Parathyroid adenoma (tissue), 2 donors: ENCODE measurements around the gene HTR3A.

ENCODE experiments used
- H2AFZ ChIP-seq: fragments of 300-600 bp; sonication (generic); one replicate; pipeline ENCODE4 v1.7.0; 2017; ENCODE audit warnings: antibody characterized with exemption, mild to moderate bottlenecking
- H3K27ac ChIP-seq: fragments of 300-600 bp; sonication (generic); one replicate; pipeline ENCODE4 v1.7.0; 2017
- H3K27me3 ChIP-seq: fragments of 300-600 bp; sonication (generic); one replicate; pipeline ENCODE4 v1.7.0; 2017; ENCODE audit warnings: low read length; ENCODE audit not compliant: control insufficient read depth, insufficient read depth
- H3K36me3 ChIP-seq: fragments of 300-600 bp; sonication (generic); one replicate; pipeline ENCODE4 v1.7.0; 2017; ENCODE audit warnings: low read length; ENCODE audit not compliant: control insufficient read depth, insufficient read depth
- H3K4me1 ChIP-seq: fragments of 300-600 bp; sonication (generic); one replicate; pipeline ENCODE4 v1.7.0; 2017; ENCODE audit warnings: control low read depth
- H3K4me2 ChIP-seq: fragments of 300-600 bp; sonication (generic); one replicate; pipeline ENCODE4 v1.7.0; 2017; ENCODE audit warnings: low read length
- H3K4me3 ChIP-seq: fragments of 300-600 bp; sonication (generic); one replicate; pipeline ENCODE4 v1.7.0; 2017; ENCODE audit warnings: low read depth, low read length
- H3K79me2 ChIP-seq: fragments of 300-600 bp; sonication (generic); one replicate; pipeline ENCODE4 v1.7.0; 2017; ENCODE audit warnings: control low read depth
- H3K9ac ChIP-seq: fragments of 300-600 bp; sonication (generic); one replicate; pipeline ENCODE4 v1.7.0; 2017; ENCODE audit warnings: mild to moderate bottlenecking
- H3K9me3 ChIP-seq: fragments of 300-600 bp; sonication (generic); one replicate; pipeline ENCODE4 v1.7.0; 2017; ENCODE audit warnings: low read length; ENCODE audit not compliant: control insufficient read depth
- TF ChIP-seq, protein P1 (sequence below): fragments of 300-600 bp; sonication (generic); IDR thresholded peaks from one replicate; pipeline ENCODE4 v1.7.0; 2017; ENCODE audit warnings: antibody characterized with exemption, mild to moderate bottlenecking
- donor health status: primary hyperparathyroidism.

The HTR3A gene

DNA sequence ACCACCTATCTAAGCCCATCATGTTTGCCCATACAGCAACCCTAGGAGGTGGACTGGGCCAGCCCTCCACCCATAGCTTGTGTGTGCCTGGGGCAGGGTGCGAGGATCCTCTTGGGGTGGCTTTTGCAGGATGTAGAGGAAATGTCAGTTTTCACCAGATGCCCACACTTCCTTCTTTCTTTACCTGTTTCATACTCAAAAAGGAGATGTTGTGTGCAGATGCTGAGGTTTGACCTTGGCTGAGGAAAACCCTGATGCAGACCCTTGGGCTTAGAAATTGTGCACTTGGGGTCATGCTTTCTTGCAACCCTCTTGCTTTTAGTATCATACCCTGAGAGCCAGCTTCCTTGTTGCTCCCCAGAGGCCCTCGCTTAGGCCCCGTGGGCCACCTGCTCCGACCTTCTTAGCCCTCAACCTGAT lies 2.2 kb downstream of the HTR3A start:
- no peak overlapping the region for H3K9ac ChIP-seq
- H2AFZ ChIP-seq, result no peak overlapping the region
- no peaks in the 10 kb centered on the region for H3K79me2 ChIP-seq
- no peak overlapping the region for H3K4me3 ChIP-seq
- H3K36me3 ChIP-seq, result no peaks in the 10 kb centered on the region
- no peak overlapping the region for H3K27ac ChIP-seq
- H3K4me2 ChIP-seq, result no peak overlapping the region
- no peaks in the 10 kb centered on the region for H3K9me3 ChIP-seq
- TF ChIP-seq, protein P1, sequence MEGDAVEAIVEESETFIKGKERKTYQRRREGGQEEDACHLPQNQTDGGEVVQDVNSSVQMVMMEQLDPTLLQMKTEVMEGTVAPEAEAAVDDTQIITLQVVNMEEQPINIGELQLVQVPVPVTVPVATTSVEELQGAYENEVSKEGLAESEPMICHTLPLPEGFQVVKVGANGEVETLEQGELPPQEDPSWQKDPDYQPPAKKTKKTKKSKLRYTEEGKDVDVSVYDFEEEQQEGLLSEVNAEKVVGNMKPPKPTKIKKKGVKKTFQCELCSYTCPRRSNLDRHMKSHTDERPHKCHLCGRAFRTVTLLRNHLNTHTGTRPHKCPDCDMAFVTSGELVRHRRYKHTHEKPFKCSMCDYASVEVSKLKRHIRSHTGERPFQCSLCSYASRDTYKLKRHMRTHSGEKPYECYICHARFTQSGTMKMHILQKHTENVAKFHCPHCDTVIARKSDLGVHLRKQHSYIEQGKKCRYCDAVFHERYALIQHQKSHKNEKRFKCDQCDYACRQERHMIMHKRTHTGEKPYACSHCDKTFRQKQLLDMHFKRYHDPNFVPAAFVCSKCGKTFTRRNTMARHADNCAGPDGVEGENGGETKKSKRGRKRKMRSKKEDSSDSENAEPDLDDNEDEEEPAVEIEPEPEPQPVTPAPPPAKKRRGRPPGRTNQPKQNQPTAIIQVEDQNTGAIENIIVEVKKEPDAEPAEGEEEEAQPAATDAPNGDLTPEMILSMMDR, result no peak
- no peaks in the 10 kb centered on the region for H3K4me1 ChIP-seq
- H3K27me3 ChIP-seq, result no peaks in the 10 kb centered on the region

DNA sequence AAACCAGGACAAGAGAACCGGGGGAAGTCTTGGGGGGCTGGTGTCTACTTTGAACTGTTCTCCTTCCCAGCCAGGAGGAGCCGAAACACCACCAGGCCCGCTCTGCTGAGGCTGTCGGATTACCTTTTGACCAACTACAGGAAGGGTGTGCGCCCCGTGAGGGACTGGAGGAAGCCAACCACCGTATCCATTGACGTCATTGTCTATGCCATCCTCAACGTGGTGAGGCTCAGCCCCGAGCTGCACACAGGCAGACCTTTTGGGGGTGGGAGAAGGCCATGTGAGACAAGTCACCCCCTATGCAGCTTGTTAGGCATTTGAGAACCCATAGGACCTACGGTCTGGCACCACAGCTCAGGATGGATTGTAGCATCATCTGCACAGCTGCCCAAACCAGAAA lies 2.8 kb downstream of the HTR3A start:
- no peaks in the 10 kb centered on the region for H3K9me3 ChIP-seq
- TF ChIP-seq, protein P1, result no peak
- no peaks in the 10 kb centered on the region for H3K79me2 ChIP-seq
- H3K4me1 ChIP-seq, result no peaks in the 10 kb centered on the region
- no peak overlapping the region for H3K27ac ChIP-seq
- no peak overlapping the region for H3K9ac ChIP-seq
- no peaks in the 10 kb centered on the region for H3K36me3 ChIP-seq
- H3K4me2 ChIP-seq, result no peak overlapping the region
- no peaks in the 10 kb centered on the region for H3K27me3 ChIP-seq
- H3K4me3 ChIP-seq, result no peak overlapping the region
- no peak overlapping the region for H2AFZ ChIP-seq

- Histone ChIP-seq H3K4me2 (no peak overlapping the region), H2AFZ (no peak overlapping the region), H3K4me3 (no peak overlapping the region), H3K27me3 (no peaks in the 10 kb centered on the region), H3K36me3 (no peaks in the 10 kb centered on the region), H3K9me3 (no peaks in the 10 kb centered on the region), H3K79me2 (no peaks in the 10 kb centered on the region), H3K27ac (no peak overlapping the region), H3K9ac (no peak overlapping the region), H3K4me1 (no peaks in the 10 kb centered on the region)
- TF ChIP-seq, protein P1, result no peak
Observed at GRCh38 chr11:113979431-113979830, 4.5 kb downstream of the HTR3A start.

GRCh38 chr11:113980785-113981184 lies 5.9 kb downstream of the HTR3A start:
- Histone ChIP-seq H3K79me2 (no peaks in the 10 kb centered on the region), H3K27me3 (no peaks in the 10 kb centered on the region), H3K4me3 (no peak overlapping the region), H3K9me3 (no peaks in the 10 kb centered on the region), H3K9ac (no peak overlapping the region), H3K4me2 (no peak overlapping the region), H2AFZ (no peak overlapping the region), H3K36me3 (no peaks in the 10 kb centered on the region), H3K4me1 (no peaks in the 10 kb centered on the region), H3K27ac (no peak overlapping the region)
- TF ChIP-seq, protein P1, result no peak

- H2AFZ ChIP-seq, result no peak overlapping the region
- H3K9me3 ChIP-seq, result no peaks in the 10 kb centered on the region
- no peaks in the 10 kb centered on the region for H3K27me3 ChIP-seq
- H3K9ac ChIP-seq, result no peak overlapping the region
- no peaks in the 10 kb centered on the region for H3K79me2 ChIP-seq
- TF ChIP-seq, protein P1, result no peak
- H3K27ac ChIP-seq, result no peak overlapping the region
- no peaks in the 10 kb centered on the region for H3K36me3 ChIP-seq
- no peaks in the 10 kb centered on the region for H3K4me1 ChIP-seq
- H3K4me3 ChIP-seq, result no peak overlapping the region
- H3K4me2 ChIP-seq, result no peak overlapping the region
Observed at GRCh38 chr11:113982306-113982705, 7.4 kb downstream of the HTR3A start.
